Keratinocyte (primary cell): ENCODE results near the gene NT5M. TPM values are rescaled to one million over a fixed set of nuclear protein-coding genes. Genes with fewer than 3 reads are reported as not detected.

Source experiments
- DNase-seq: peaks from one replicate; pipeline ENCODE4 v3.0.0-alpha.2; 2011; ENCODE audit warnings: low read depth, missing footprints, low spot score
- FAIRE-seq: peaks from 2 replicates; lab custom pipeline; 2011; peaks lifted over from hg19 to GRCh38; lab: Jason Lieb, UNC
- H2AFZ ChIP-seq: 2 replicates; pipeline ENCODE4 v1.6.0; 2012; ENCODE audit warnings: low read length, control low read depth, inconsistent platforms; ENCODE audit not compliant: control insufficient read depth
- H3K27ac ChIP-seq: 2 replicates; pipeline ENCODE4 v1.5.1; 2011; ENCODE audit warnings: low read length; ENCODE audit not compliant: control insufficient read depth, insufficient read depth
- H3K27me3 ChIP-seq: 3 replicates; pipeline ENCODE4 v1.6.0; 2011; ENCODE audit warnings: low read length; ENCODE audit not compliant: control insufficient read depth, insufficient read depth; ENCODE audit errors: extremely low read depth
- H3K36me3 ChIP-seq, 2 experiments: 2 replicates in 1 of 2; 3 replicates in 1 of 2; pipeline ENCODE4 v1.5.1; 2011; ENCODE audit warnings: low read length in 2 of 2, mild to moderate bottlenecking in 1 of 2; ENCODE audit not compliant: control insufficient read depth in 2 of 2, insufficient read depth in 2 of 2; ENCODE audit errors: extremely low read depth in 1 of 2
- H3K4me1 ChIP-seq: 3 replicates; pipeline ENCODE4 v1.5.1; 2011; ENCODE audit warnings: low read length; ENCODE audit not compliant: control insufficient read depth, insufficient read depth; ENCODE audit errors: extremely low read depth
- H3K4me2 ChIP-seq: 3 replicates; pipeline ENCODE4 v1.6.0; 2011; ENCODE audit warnings: low read depth, low read length; ENCODE audit not compliant: control insufficient read depth, insufficient read depth; ENCODE audit errors: extremely low read depth
- H3K4me3 ChIP-seq, 3 experiments: fragments of 200-600 bp in 1 of 3; sonication (generic) in 1 of 3; 2 replicates in 2 of 3; 3 replicates in 1 of 3; pipeline ENCODE4 v1.5.1; 2011 to 2016; ENCODE audit warnings: low read length in 3 of 3, mild to moderate bottlenecking in 3 of 3, control low read depth in 2 of 3, inconsistent platforms in 1 of 3, low read depth in 1 of 3, mixed read lengths in 1 of 3, mixed run types in 1 of 3, moderate library complexity in 1 of 3; ENCODE audit not compliant: control insufficient read depth in 2 of 3, insufficient read depth in 2 of 3; ENCODE audit errors: extremely low read depth in 1 of 3
- H3K79me2 ChIP-seq: 2 replicates; pipeline ENCODE4 v1.6.0; 2012; ENCODE audit warnings: low read length; ENCODE audit not compliant: control insufficient read depth, insufficient read depth
- H3K9ac ChIP-seq: 3 replicates; pipeline ENCODE4 v1.6.0; 2011; ENCODE audit warnings: low read length; ENCODE audit not compliant: control insufficient read depth, insufficient read depth; ENCODE audit errors: extremely low read depth
- H3K9me1 ChIP-seq: 3 replicates; pipeline ENCODE4 v1.6.0; 2011; ENCODE audit warnings: low read length; ENCODE audit not compliant: control insufficient read depth, insufficient read depth; ENCODE audit errors: extremely low read depth
- H3K9me3 ChIP-seq: 2 replicates; pipeline ENCODE4 v1.5.1; 2012; ENCODE audit warnings: low read depth, low read length; ENCODE audit not compliant: control insufficient read depth
- H4K20me1 ChIP-seq: 3 replicates; pipeline ENCODE4 v1.6.0; 2011; ENCODE audit warnings: low read length; ENCODE audit not compliant: control insufficient read depth, insufficient read depth; ENCODE audit errors: extremely low read depth
- CTCF ChIP-seq, 3 experiments: IDR thresholded peaks in 1 of 3; conservative IDR thresholded peaks in 1 of 3; optimal IDR thresholded peaks in 1 of 3; 2 replicates in 2 of 3; 3 replicates in 1 of 3; pipeline versions ENCODE3 to v1.5.1; 2011; ENCODE audit warnings: low read length in 3 of 3, mild to moderate bottlenecking in 3 of 3, moderate library complexity in 2 of 3, control low read depth in 1 of 3, inconsistent platforms in 1 of 3; ENCODE audit not compliant: insufficient read depth in 2 of 3; ENCODE audit errors: extremely low read depth in 1 of 3
- EZH2 ChIP-seq: IDR thresholded peaks from one replicate; pipeline ENCODE4 v1.6.1; 2012; ENCODE audit warnings: inconsistent platforms, mild to moderate bottlenecking, low read length, moderate library complexity
- dilution Hi-C: fragments of 300-500 bp; cut with MboI; formaldehyde crosslinking; loops from one replicate; pipeline ENCODE4 v1.7.0; 2020; ENCODE audit warnings: low sequenced_read_pairs; ENCODE audit not compliant: extremely low pct_ligation_motif_present
- polyA plus RNA-seq, 5 experiments: library from polyadenylated mRNA; depleted of rRNA in 3 of 5; stranded (reverse) in 3 of 5; stranded (forward) in 1 of 5; unstranded in 1 of 5; fragments of >200 nt; gene quantifications; 1 replicate in 1 of 5; 2 replicates in 3 of 5; 3 replicates in 1 of 5; pipeline versions ENCODE4 v1.2.1 to v1.2.3, GENCODE V29; 2011 to 2012; ENCODE audit warnings: missing spikeins in 2 of 5, low read depth in 1 of 5, low replicate concordance in 1 of 5

Gene NT5M
- polyA plus RNA-seq, 1 donor (not counting 4 experiments of a cell fraction or from before 2014, with no cell fraction given), result 0.16 TPM

GRCh38 chr17:17289086-17289485 lies 14.1 kb upstream of the NT5M start:
- TF ChIP-seq EZH2 (no peak), CTCF (optimal IDR thresholded peaks at IDR 0.05 in 1 of 3, IDR thresholded peaks at IDR 0.05 in 1 of 3, conservative IDR thresholded peaks at IDR 0.05 in 1 of 3; ENCODE audit: extremely low read depth in 1 of 3, insufficient read depth in 2 of 3, low read length in 3 of 3) (no peak)
- Histone ChIP-seq H3K79me2 (no peaks in the 10 kb centered on the region), H2AFZ (no peak overlapping the region), H3K4me3 (no peak overlapping the region), H3K9me3 (no peaks in the 10 kb centered on the region), H3K27me3 (no peaks in the 10 kb centered on the region), H4K20me1 (no peaks in the 10 kb centered on the region), H3K4me2 (no peak overlapping the region), H3K9ac (no peak overlapping the region), H3K9me1 (no peaks in the 10 kb centered on the region), H3K4me1 (no peaks in the 10 kb centered on the region), H3K27ac (no peak overlapping the region), H3K36me3 (no peaks in the 10 kb centered on the region)
- FAIRE-seq (no peak), DNase-seq (no peak)
- dilution Hi-C loops, result no loop called here

GRCh38 chr17:17289701-17290100 lies 13.5 kb upstream of the NT5M start:
- DNase-seq, result no peak
- Histone ChIP-seq H3K27me3 (no peaks in the 10 kb centered on the region), H3K9me3 (no peaks in the 10 kb centered on the region), H3K9me1 (no peaks in the 10 kb centered on the region), H3K4me2 (no peak overlapping the region), H3K9ac (no peak overlapping the region), H3K27ac (no peak overlapping the region), H3K4me1 (no peaks in the 10 kb centered on the region), H2AFZ (no peak overlapping the region), H4K20me1 (no peaks in the 10 kb centered on the region), H3K79me2 (no peaks in the 10 kb centered on the region), H3K4me3 (no peak overlapping the region), H3K36me3 (no peaks in the 10 kb centered on the region)
- no peak for FAIRE-seq
- no peak for TF ChIP-seq CTCF (optimal IDR thresholded peaks at IDR 0.05 in 1 of 3, IDR thresholded peaks at IDR 0.05 in 1 of 3, conservative IDR thresholded peaks at IDR 0.05 in 1 of 3; ENCODE audit: extremely low read depth in 1 of 3, insufficient read depth in 2 of 3, low read length in 3 of 3)
- no peak for TF ChIP-seq EZH2
- dilution Hi-C loops, result no loop called here
